ENCODE data around the gene TRH. TPM values are rescaled to one million over a fixed set of nuclear protein-coding genes. Genes with fewer than 3 reads are reported as not detected.

Gene TRH
- polyA plus RNA-seq, 6 donors from 2014 or later: not detected

Other genes starting within 250 kb of the TRH start
- 1 to 10 TPM; 4.0 to 7.4 (median 5.7) TPM for gene TMCC1, start 81.0 kb upstream of the TRH start, polyA plus RNA-seq (ENCODE audit: low read depth in 6 of 6)
- gene ALG1L2, start 107.1 kb downstream of the TRH start, polyA plus RNA-seq (ENCODE audit: low read depth in 6 of 6): 1 to 10 TPM in 1 of 6 donors, under 1 TPM in 3, not detected in 2; 0.33 to 1.3 (median 0.50) TPM

Data from naive B cell (primary cell).